C1 segment of cervical spinal cord (tissue), 14 donors: ENCODE results near the gene CALHM2.

ENCODE experiments used
- DNase-seq, 14 donors: peaks; one replicate each; lab custom pipeline; 2025; lab: John Stamatoyannopoulos, UW

CALHM2 gene

DNA sequence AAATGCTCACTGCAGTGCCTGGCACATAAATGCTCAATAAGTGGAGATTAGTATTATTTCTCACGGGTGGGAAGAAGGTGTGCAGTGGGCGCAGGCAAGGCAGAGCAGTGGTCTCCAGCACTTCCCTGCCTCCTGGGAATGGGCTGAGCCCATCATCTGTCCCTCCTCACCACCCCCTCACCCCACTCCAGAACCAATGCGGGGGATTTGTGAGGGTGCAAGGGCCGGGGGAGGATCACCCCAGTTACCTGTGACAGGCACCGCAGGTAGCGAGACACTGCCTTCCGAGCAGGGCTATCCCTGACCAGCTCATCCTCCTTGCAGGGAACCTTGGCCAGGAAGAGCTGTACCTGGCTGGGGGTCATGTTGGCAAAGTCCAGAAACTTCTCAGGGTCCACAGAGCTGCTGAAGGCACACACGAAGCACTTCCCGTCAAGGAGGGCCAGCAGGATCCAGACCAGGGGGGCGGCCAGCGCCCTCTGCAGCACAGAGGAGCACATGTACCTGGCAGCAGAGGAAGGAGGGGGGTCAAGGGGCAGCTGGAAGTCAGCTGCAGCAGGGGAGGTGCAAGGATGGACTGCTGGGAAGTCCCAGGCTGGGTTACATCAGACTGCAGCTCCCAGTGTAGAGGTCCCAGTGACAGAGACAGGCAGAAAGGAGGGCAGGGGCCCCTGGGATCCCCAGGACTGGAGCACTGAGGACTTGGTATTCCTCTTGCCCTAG, 24.0 kb upstream of the CALHM2 start:
- no peak for DNase-seq

DNA sequence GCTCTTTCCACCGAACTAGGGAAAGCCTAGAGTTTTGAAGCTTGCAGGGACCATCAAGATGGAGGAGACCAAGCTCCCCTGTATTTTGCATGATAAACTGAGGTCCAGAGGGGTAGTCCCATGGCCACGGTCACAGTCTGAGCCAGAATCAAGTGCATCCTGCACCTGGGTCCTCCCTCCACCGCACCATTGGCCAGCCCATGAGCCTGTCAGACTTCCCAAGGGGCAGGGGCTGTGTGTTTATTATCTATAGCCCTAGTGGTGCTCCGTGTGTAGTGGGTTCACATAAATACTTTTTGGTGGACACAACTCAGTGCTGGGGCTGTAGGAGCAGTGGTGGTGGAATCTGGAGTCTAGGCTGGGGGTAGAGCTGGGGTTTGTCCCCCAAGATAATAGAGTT, 23.3 kb upstream of the CALHM2 start:
- no peak for DNase-seq

DNA sequence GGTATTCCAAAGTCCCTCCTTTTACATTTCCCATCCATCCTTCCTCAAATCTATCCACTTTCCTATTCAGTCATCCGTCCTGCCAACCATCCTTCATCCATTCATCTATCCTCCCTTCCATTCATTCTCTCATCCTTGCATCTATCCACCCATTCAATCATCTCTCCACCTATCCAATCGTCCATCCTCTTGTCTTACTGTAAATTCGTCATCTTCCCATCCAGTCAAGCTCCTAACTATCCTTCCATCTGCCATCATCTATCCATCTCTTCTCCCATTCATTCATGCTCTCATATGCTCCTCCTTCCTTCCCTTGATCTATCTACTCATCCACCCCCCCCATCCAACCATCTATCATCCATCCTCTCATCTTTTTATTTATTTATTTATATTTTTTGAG, 21.9 kb upstream of the CALHM2 start:
- no peak for DNase-seq

DNA sequence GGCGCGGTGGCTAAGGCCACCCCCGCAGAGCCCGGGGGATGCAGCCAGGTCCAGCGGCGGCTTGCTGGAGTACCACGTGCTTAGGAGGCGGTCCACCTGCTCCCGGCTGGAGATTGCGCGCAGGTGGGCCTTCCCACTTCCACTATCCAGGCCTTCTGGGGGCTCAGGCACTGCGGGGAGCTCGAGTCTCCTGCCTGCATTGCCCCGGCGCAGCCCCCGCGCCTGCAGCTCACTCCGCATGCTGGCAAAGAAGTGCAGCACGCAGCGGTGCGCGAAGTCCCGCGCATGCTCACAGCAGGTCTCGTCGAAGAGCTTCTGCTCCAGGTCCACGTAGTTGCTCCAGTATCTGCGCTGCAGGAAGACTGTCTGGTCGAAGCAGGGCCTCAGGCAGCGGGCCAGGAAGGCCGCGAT, 21.1 kb upstream of the CALHM2 start:
- no peak for DNase-seq

DNA sequence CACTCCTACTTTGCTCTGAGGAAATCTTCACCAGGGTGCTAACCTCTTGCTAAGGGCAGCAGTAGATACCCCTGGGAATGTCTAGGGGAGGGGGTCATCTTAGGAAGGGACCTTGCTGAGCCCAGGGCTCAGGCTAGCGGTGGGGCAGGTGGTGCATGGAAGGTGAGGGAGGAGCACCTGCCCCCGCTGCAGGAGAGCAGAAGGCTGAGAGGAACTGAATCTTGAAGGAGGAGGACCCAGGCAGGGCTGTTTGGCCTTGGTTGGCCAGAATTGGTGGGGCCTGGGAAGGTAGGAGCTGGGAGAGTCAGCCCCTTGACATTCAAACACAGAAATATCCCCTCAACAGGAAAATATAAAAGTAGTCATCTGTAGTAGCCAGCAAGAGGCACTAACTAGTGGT, 19.8 kb upstream of the CALHM2 start:
- no peak for DNase-seq

DNA sequence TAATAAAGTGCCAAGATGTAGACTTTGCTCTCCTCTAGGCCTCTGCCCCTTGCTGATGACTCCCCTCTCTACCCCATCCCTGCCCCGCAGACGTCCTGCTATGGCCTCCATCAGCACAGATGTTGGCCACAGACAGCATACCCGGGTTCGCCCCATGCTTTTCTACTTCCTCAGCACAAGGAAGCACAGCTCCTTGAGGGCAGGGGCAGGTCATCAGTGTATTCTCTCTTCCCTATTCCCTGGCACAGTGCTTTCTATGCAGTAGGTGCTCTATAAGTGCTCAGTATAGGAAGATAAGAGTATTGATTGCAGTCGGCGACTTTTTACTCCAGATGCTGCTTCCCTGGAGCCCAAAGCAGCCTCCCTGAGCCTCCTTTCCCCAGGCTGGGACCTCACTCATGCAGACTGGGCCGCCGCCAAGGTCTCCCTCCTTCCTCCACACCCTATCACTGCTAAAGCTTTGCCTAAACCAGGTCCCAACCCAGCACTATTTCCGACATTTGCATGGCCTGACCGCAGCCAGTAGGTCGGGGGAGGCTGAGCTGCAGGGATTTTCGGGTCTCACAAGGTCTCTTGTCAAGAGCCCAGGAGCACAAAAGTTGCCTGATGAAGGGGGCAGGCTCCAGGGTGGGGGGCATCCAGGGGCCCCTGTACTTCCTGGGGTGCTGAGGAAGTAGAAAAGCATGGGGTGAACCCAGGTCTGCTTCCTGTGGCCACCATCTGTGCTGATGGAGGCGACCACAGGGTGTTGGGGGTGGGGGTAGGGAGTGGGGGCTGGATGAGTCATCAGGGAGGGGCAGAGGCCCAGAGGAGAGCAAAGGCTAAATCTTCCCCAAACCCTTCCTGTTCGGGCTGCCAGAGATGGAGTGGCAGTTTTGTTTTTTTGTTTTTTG, 18.8 kb upstream of the CALHM2 start:
- DNase-seq, result peak in 1 of 14 donors; percentile 20

DNA sequence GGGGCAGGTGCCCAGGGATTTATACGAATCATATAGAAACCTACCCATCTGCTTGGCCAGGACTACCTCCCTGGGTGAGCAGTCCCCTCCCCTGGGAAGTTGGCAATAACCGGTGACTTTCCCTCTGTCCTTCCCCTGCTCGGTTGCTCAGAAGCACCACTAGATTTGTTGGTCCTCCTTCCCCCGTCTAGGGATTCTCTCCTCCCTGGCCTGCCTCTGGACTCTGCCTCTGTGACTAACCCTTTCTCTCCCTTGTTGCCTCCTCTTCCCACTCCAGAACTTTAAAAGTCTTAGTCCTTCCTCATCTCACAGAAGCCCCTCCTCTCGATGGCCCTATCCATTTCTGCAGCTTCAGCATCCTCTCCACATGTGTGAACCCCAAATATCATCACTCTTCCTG, 17.0 kb upstream of the CALHM2 start:
- DNase-seq, result no peak

DNA sequence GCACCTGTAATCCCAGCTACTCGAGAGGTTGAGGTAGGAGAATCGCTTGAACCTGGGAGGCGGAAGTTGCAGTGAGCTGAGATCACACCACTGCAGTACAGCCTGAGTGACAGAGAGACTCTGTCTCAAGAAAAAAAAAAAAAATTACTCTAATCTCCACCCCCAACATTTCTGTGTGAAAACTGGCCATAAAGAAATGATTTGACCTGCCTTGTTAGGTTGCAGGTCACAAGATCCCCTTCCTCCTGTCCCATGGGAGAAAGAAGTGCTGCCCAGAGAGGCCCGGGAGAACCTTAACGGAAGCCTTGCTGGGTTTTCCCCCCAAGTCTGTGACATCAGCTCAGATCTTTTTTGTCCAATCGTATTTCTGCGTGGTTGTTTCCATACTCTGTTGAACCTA, 15.2 kb upstream of the CALHM2 start:
- no peak for DNase-seq

DNA sequence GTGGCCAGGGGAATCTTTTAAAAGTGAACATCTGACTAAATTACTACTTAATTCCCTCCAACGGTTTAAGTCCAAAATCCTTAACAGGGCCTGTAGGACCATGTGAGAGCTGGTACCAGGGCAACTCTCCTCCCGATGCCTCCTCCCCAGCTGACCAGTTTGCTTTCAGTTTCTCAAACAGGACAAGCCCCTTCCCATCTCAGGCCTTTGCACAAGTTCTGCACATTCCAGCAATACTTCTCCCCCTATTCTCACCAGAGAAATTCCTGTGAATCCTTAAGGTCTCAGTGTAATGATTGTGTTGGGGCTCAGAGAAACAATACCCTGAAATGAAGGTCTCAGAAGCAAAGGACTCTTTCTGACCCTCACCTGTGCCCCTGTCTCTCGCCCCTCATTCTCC, 14.6 kb upstream of the CALHM2 start:
- no peak for DNase-seq

DNA sequence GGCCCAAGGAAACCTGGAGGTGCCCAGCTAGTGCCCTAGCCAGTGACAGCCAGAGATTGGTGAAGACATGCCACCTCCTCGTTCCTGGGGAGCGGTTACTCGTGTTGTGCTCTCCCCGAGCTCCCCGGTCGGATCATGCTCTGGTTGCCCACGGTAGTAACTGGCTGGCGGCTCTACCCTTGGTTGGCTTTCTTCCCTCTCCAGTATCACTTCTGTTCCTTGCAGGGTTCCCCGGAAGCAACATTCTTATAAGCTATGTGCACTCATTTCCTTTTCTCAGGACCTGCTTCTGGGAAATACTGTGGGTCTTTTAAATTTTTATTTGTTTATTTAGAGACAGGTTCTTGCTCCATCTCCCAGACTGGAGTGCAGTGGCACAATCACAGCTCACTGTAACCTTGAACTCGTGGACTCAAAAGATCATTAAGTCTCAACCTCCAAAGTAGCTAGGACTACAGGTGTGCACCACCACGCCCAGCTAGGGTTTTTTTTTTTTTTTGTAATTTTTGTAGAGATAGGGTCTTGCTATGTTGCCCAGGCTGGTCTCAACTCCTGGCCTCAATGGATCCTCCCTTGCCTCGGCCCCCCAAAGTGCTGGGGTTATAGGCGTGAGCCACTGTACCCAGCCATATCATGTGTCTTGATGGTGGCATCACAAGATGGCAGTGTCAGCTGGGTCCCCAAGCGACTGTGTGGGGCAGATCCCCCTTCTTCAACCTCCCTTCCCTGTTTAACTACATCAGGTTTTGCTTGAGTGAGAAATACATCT, 13.4 kb upstream of the CALHM2 start:
- no peak for DNase-seq

DNA sequence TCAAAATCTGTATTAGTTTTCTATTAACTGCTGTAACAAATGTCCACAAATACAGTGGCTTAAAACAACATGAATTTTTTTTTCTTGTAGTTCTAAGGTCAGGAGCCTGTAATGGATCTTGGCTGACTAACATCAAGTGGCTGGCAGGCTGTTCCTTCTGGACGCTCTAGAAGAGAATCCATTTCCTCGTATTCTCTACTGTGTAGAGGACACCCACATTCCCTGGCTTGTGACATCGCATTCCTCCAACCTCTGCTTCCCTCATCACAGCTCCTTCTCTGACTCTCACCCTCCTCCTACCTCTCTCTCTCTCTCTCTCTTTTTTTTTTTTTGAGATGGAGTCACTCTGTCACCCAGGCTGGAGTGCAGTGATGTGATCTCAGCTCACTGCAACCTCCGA, 11.3 kb upstream of the CALHM2 start:
- DNase-seq, result no peak

DNA sequence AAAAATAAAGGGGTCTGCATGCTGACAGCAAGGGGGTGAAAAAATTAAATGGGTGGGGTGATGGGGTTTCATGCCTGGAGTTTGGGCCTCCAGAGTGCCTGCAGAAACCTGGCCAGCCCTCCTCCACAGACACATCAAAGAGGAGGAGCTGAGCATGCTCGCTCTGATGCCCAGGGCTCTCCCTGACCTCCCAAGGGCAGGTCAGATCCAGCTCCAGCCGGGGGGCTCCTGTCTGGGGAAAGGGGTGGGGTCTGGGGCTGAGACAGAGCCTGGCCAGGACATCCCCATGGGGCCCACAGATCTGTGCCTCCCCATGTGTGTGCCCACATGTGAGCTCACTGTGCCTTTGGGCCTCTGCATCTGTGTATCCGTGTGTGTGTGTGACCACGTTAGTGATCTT, 7.4 kb upstream of the CALHM2 start:
- no peak for DNase-seq

DNA sequence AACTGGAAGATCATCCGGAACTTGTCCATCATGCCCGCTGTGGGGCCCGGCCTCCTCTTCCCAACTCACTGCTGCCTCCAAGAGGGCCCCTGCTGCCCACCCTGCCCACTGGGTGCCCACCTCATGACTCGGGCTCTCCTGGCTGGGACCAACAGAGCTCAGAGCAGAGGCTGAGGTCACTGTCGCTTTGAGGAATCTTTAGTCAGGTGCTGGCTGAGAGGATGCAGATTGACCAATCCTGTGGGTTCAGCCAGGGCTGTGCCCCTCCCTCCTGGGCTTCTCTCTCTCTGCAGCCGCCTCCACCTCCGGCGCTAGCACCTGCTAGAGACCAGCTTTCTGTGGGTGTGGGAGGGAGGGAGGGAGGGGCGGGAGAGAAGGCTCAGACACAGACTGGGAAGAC, 6.5 kb upstream of the CALHM2 start, which contains the start of gene CALHM1:
Gene CALHM1 (minus strand): TSS at position 181 of the 400 bp plus-strand sequence. CDS start 149 bp downstream, at position 32.
- peak in 1 of 14 donors; percentile 62 for DNase-seq

DNA sequence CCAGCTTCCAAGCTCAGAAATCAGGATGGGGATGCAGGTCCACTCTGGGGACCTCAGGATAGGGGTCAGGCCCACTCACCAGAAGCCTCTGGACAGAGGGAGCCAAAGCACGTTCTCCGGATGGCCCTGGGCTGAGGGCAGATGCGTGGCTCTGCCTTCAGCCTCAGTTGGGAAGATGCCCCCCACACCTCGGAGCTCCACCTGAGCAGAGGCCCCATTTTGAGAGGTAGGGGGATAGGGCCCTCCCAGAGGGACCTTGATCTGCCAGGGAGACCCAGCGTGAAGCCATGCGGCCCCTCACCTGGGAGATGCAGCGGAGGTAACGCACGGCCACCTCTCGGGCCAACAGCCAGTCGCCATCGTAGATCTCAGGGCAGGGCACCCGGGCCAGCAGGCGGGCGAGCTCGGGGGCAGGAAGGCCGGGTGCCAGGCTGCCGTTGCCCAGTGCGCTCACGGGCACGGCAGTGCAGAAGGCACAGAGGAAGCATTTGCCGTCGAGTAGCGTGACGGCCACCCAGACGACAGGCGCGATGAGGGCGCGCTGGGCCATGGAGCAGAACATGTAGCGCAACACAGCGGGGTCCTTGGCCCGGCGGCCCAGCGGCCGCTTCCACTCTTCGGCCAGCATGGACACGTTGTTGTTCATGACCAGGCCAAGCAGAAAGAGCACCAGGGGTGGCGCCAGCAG, 5.9 kb upstream of the CALHM2 start:
- no peak for DNase-seq

DNA sequence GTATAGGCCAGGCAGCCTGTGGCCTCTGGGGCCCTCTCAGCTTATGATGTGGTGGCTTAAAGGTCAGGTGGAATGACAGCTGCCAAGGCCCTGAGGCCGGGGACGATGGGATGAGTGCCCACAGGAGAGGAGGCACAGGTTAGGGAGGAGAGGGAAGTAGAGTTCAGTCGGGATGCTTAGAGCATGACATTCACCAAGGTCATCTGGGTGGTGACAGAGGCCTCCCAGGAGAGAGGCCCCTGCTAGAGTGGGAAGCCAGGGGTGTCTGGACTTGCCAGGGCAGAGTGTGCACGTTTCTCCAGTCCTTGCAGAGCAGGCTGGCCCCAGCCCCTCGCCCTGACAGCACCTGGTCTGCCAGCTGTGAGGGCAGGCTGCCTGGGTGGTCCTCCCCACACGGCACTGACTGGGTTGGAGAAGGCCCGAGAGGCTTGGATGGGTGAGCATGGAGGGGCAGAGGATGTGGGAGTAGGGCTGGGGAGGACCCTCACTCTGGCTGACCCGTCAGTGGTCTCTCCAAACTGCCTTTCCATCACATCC, 5.1 kb upstream of the CALHM2 start:
- no peak for DNase-seq

DNA sequence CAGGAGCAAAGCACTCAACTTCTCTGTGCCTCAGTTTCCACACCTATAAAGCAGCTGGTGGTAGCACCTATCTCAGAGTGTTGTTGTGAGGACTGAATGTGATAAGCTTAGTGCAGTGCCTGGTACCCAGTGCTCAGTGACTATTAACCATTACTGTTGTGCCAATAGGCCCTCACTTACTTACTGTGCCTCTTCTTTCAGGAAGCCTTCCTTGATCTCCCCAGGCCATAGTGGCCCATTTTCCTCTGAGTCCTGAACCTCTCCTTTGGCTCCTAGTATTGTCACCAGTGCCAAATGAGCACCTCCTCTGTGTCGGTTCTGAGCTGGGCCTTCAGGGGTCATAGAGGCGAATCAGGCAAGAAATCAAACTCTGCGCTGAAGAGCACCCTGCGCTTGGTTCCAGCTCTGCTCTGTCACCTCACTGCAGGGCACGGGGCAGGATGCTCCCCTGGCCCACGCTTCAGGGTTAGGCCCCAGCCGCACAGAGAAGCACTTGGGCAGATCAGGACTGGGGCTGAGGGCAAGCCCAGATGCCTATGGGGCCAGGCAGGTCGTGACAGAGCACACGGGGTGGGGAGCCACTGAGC, 4.0 kb upstream of the CALHM2 start:
- DNase-seq, result no peak

DNA sequence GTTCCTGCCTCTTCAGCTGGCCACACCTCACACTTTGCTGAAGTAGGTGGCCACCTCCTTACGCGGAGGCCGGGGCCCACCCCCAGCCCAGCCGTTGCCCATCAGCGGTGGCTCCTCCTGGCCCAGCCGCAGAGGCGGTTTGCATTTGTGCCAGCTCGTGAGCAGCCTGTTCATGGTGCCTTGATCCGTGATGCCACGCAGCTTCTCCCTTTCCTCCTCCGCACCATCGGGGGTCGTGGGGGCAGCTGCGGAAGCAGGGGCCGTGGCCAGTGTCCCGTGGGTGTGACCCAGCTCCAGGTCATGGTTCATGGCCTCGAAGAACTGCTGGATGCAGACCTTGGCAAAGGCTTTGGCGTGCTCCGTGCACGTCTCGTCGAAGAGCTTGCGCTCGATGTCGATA, 3.1 kb upstream of the CALHM2 start:
- DNase-seq, result no peak

DNA sequence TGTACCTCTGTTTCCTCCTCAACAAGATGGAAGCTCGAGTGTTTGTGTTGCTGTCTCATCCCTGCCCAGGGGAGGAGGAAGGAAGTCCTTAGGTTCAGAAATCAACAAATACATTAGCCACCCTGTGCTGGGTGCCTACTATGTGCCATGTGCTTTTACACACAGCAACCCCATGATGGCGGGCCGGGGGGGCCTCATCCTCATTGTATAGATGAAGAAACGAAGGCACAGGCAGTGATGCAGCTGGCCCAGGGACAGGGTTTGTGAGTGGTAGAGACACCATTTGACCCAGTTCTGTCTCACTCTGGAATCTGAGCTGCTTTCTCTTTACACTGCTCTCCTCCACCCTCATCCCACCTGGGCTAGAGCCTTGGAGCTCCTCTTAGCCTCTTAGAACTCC, 1.9 kb upstream of the CALHM2 start:
- no peak for DNase-seq

DNA sequence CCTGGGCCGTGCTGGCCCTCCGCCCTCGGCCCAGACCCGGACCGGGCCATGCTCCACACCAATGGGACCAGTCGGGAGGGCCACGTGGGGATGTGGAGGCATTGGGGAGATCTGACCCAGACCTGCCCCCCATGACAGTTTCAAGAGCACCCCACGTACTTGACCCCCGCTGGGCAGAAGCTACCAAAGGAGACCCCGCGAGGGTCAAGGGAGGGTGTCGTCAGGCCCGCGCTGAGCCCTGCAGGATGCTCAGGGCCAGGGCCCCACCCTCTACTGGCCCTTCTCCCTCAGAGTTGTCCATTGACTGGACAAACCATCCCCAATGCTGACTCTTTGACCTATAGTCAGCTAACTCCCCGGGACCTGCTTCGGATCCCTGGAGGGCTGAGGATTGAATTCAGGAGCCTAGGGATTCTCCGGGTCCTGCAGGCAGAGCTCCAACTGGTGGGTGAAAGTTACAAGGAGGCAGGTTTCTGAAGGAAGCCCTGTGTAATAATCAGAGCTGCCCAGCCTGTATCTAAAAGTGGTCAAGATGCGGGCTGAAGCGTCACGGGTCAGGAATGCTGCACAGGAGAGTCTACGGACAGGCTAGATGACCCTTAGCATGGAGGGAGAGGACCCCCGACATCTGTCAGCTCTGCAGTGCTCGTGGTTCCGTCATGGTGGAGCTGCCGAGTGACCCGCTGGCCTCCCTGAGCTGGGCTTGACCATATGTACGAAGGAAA, 498 bp upstream of the CALHM2 start:
- no peak for DNase-seq
